ENCODE measurements around the gene CYBC1. TPM values are rescaled to one million over a fixed set of nuclear protein-coding genes. Genes with fewer than 3 reads are reported as not detected.

The CYBC1 gene
- total RNA-seq, 3 donors from 2014 or later = 79.2 to 90.5 (median 81.0) TPM

- no peaks in the 10 kb centered on the region for H3K4me1 ChIP-seq (ENCODE audit: low read depth)
- peak in 1 of 3 donors; percentile 63 for DNase-seq
Measured at GRCh38 chr17:82434216-82434565, 16.4 kb downstream of the CYBC1 start.

DNA sequence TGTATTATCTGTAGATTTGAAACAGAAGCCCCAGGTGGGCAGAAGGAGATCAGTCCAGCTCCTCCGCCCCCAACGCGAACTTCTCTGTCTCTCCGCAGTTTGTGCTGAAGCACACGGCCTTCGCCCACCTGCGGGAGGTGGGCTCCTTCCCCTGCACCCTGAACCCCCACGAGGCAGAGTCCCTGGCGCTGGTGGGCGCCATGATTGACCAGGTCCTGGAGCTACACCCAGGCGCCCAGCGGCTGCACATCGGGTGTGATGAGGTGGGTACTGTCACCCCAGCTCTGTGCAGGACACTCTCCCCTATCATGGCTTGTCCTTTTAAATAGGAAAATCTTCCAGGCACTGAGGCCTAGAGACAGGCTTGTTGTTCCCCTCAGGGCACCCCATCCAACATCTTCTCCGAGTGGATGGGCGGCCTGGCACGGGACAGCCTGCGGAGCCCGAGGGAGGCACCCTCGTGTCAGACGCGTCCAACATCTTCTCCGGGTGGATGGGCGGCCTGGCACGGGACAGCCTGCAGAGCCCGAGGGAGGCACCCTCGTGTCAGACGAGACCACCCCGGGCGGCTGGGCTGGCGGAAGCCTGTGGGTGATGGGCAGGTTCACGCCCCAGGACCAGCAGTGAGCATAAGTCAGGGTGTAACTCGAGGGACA lies 16.9 kb downstream of the CYBC1 start:
- no peaks in the 10 kb centered on the region for H3K36me3 ChIP-seq (ENCODE audit: low read depth)

More at GRCh38 chr17:82434216-82434565, 16.4 kb downstream of the CYBC1 start:
- Histone ChIP-seq H3K9me3 (no peaks in the 10 kb centered on the region), H3K36me3 (ENCODE audit: low read depth) (no peaks in the 10 kb centered on the region), H3K4me3 (no peak overlapping the region)
- no peak for TF ChIP-seq CTCF (IDR thresholded peaks at IDR 0.05)
- intact Hi-C loops (cut with DNase I, micrococcal nuclease) = no loop called here
- ATAC-seq = peak; percentile 54

GRCh38 chr17:82432017-82432416 lies 18.5 kb downstream of the CYBC1 start:
- no peak for ATAC-seq
- no peaks in the 10 kb centered on the region for H3K36me3 ChIP-seq (ENCODE audit: low read depth)
- no peak for DNase-seq
- H3K4me3 ChIP-seq = no peak overlapping the region
- H3K9me3 ChIP-seq = no peaks in the 10 kb centered on the region
- H3K4me1 ChIP-seq (ENCODE audit: low read depth) = no peaks in the 10 kb centered on the region
- TF ChIP-seq CTCF (IDR thresholded peaks at IDR 0.05) = no peak
- intact Hi-C loops (cut with DNase I, micrococcal nuclease) = no loop called here

More for the DNA sequence above, 16.9 kb downstream of the CYBC1 start:
- intact Hi-C loops (cut with DNase I, micrococcal nuclease) = no loop called here
- Histone ChIP-seq H3K4me3 (no peak overlapping the region), H3K4me1 (ENCODE audit: low read depth) (no peaks in the 10 kb centered on the region), H3K9me3 (no peaks in the 10 kb centered on the region)
- DNase-seq (no peak), ATAC-seq (no peak)
- no peak for TF ChIP-seq CTCF (IDR thresholded peaks at IDR 0.05)

DNA sequence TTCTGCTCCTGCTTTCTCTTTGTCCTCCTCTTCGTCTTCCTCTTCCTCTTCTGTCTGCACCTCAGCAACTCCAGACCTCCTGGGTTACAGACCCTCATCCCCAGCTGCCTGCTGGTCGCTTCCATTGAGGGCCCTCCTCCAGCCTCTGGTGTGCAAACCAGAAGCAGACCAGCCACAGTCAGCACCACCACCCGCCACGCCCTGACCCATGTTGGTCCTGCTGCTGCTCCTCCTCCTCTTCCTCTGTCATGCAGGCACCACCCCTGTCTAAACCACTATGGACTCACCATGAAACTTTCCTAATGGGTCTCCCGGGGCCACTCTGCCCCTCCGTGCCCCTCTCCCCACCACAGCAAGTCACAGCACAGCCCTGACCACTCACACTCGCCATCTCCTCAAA lies 20.7 kb downstream of the CYBC1 start:
- Histone ChIP-seq H3K4me3 (no peak overlapping the region), H3K4me1 (ENCODE audit: low read depth) (no peaks in the 10 kb centered on the region), H3K36me3 (ENCODE audit: low read depth) (no peaks in the 10 kb centered on the region), H3K9me3 (no peaks in the 10 kb centered on the region)
- TF ChIP-seq CTCF (IDR thresholded peaks at IDR 0.05) = no peak
- no peak for DNase-seq
- peak; percentile 21 for ATAC-seq
- intact Hi-C loops (cut with DNase I, micrococcal nuclease) = no loop called here

DNA sequence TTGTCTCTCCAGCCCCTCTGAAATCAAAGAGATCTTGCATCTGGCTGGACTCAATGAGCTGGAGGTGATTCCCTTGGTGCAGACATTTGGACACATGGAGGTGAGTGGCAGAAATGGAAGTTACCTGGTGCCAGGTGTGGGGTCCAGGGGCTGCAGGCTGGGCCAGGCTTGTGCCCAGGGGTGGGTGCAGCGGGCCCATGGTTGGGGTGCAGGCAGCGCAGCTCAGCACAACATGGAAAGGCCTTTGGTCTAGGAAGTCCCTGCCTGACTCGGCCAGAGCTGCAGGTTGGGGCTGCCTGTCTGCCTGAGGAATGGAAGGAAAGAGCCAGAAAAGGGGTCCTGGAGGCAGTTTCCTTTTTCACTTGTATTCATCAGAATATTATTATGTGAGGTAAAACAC lies 22.0 kb downstream of the CYBC1 start:
- TF ChIP-seq CTCF (IDR thresholded peaks at IDR 0.05) = no peak

GRCh38 chr17:82424863-82425159 lies 25.7 kb downstream of the CYBC1 start:
- peaks cover 2% of the 10 kb centered on the region for H3K4me1 ChIP-seq (ENCODE audit: low read depth)
- H3K36me3 ChIP-seq (ENCODE audit: low read depth) = no peaks in the 10 kb centered on the region
- H3K4me3 ChIP-seq = no peak overlapping the region
- ATAC-seq (no peak), DNase-seq (no peak)
- intact Hi-C loops (cut with DNase I, micrococcal nuclease) = no loop called here
- TF ChIP-seq CTCF (IDR thresholded peaks at IDR 0.05) = no peak
- H3K9me3 ChIP-seq = no peaks in the 10 kb centered on the region

More for the DNA sequence above, 22.0 kb downstream of the CYBC1 start:
- H3K9me3 ChIP-seq = no peaks in the 10 kb centered on the region
- intact Hi-C loops (cut with DNase I, micrococcal nuclease) = no loop called here
- H3K36me3 ChIP-seq (ENCODE audit: low read depth) = no peaks in the 10 kb centered on the region
- H3K4me1 ChIP-seq (ENCODE audit: low read depth) = no peaks in the 10 kb centered on the region
- DNase-seq (no peak), ATAC-seq (no peak)
- no peak overlapping the region for H3K4me3 ChIP-seq

Measured in mucosa of descending colon (tissue), 3 donors.